ENCODE measurements around the gene SLC16A13.
A peak's percentile ranks its signal among the peaks of the same experiment; 100 is the strongest.

GRCh38 chr17:7018331-7018964 is 17.4 kb upstream of the SLC16A13 start:
- TF ChIP-seq CTCF (IDR thresholded peaks at IDR 0.05) (no peak), POLR2A (IDR thresholded peaks at IDR 0.05) (peak in 1 of 4 donors; percentile 11)
